ENCODE measurements around the gene EMX2. TPM values are rescaled to one million over a fixed set of nuclear protein-coding genes. Genes with fewer than 3 reads are reported as not detected.

EMX2 gene
- total RNA-seq, 2 donors from 2014 or later, result not detected

DNA sequence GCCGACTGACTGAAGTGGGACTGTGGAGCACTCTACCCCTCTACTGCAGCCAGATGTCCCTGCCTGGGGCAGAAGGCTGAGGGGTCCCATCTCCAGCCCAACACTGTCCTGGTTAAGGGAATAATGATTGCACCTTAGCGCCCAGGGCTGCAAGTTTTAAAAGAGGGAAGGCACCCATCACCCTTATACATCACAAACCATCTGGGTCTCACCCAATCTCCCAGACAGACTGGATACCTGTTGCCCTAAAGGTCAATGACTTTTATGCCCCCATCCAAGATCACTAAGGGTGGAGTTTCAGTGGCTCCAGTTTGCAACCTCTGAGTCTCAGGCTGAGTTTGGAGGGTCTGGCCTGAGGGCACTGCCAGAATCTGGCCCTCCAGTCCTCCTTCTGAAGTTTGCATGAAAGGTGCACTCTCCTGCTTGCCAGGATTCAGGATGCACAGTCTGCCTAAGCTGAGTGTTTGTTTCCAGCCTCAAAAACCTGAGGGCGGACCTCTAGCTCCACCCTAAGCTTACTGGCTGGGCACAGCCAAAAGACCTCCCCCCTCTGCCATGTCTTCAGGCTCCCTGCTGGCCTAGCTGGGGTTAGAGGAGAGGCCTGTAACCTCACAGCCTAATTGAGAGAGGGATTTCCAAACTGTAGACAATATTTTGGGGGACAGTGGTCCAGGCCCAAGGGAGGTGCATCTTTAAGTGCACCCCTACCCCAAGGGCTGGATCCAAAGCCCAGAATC, 2.5 kb upstream of the EMX2 start:
- WGBS, 2 donors, result 61 to 78% methylated on average over 1 to 3 of the region's 3 CpGs
- DNase-seq, result no peak
- no peak for TF ChIP-seq POLR2A (IDR thresholded peaks at IDR 0.05)
- TF ChIP-seq, protein P1, sequence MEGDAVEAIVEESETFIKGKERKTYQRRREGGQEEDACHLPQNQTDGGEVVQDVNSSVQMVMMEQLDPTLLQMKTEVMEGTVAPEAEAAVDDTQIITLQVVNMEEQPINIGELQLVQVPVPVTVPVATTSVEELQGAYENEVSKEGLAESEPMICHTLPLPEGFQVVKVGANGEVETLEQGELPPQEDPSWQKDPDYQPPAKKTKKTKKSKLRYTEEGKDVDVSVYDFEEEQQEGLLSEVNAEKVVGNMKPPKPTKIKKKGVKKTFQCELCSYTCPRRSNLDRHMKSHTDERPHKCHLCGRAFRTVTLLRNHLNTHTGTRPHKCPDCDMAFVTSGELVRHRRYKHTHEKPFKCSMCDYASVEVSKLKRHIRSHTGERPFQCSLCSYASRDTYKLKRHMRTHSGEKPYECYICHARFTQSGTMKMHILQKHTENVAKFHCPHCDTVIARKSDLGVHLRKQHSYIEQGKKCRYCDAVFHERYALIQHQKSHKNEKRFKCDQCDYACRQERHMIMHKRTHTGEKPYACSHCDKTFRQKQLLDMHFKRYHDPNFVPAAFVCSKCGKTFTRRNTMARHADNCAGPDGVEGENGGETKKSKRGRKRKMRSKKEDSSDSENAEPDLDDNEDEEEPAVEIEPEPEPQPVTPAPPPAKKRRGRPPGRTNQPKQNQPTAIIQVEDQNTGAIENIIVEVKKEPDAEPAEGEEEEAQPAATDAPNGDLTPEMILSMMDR (IDR thresholded peaks at IDR 0.05), result no peak
- H3K4me1 ChIP-seq, result peaks cover 59% of the 10 kb centered on the region
- H3K27me3 ChIP-seq, result peaks cover 7 to 67% of the 10 kb centered on the region in 2 donors
- no peaks in the 10 kb centered on the region for H3K36me3 ChIP-seq (replicated peaks in 1 of 2; ENCODE audit: insufficient read depth in 1 of 2, low read depth in 2 of 2)
- no peaks in the 10 kb centered on the region for H3K9me3 ChIP-seq
- H3K4me3 ChIP-seq, result no peak overlapping the region
- intact Hi-C loops (cut with DNase I), result loop anchor here (10.0 kb wide), 1 partner anchor 565 kb away; no protein-coding TSS in a partner anchor
- H3K27ac ChIP-seq, result no peak overlapping the region
- no peak for ATAC-seq

DNA sequence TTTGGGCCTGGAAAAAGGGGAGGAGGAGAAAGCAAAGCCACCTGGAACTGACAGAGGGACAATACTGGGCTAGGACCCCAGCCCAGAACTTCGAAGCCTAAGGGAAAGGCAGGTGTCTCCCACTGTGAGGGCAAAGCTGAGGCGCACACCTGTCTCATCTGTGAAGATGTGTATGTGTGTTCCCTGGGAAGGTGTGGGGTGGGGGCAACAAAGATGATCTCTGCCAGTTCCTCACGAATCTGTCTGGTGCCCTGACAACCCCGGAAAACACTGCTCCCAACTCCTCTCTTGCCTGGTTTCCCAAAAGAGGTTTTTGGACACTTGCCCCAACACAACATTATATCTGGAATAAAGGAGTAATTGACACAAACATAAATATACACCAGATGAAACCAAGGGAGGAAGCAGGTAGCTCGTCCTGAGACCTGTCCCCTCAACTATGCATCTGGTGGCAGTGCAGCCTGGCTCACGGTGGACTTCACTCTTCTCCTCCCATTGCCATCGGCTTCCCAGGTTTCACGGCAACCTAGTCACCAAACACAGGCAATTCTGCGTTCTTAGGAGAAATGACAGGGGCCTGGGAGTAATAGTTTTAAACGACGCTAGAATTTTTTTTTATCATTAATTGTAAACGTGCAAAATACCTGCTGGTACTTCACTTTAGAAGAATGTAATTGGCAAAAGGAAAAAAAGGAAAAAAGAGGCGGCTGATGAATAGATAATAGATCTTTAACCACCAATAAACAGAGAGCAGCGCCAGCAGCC, 1.7 kb upstream of the EMX2 start:
- Histone ChIP-seq H3K4me3 (no peak overlapping the region), H3K27me3 (peaks cover 7 to 67% of the 10 kb centered on the region in 2 donors), H3K36me3 (replicated peaks in 1 of 2; ENCODE audit: insufficient read depth in 1 of 2, low read depth in 2 of 2) (no peaks in the 10 kb centered on the region), H3K4me1 (peaks cover 59% of the 10 kb centered on the region), H3K27ac (no peak overlapping the region), H3K9me3 (no peaks in the 10 kb centered on the region)
- no peak for ATAC-seq
- no peak for DNase-seq
- 47 to 57% methylated on average over 14 of the region's 14 CpGs for WGBS, 2 donors
- TF ChIP-seq, protein P1 (IDR thresholded peaks at IDR 0.05), result no peak
- TF ChIP-seq POLR2A (IDR thresholded peaks at IDR 0.05), result no peak
- intact Hi-C loops (cut with DNase I), result loop anchor here (10.0 kb wide), 1 partner anchor 564 kb away; no protein-coding TSS in a partner anchor

DNA sequence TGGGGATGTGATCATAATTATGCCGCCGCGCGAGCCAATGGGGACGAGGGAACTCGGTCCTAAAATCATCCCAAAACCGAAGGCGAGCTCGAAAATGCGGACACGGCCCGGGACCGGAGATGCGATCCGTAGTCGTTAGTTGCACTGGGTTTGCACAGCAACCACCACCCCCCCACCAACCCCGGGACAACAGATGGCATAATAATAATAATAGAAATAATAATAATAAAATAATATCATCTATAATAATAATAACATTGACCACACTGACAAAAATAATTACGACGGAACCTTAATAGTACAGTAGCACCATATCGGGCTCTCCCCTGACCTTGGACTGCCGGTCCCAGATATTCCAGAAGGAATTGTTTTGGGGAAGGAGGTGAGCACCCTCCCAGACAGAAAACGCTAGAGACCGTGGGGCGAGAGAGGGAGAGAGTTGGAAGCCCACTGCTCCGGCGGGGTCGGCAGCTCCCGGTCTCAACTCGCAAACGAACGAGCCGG, 1.1 kb upstream of the EMX2 start:
- Histone ChIP-seq H3K27ac (no peak overlapping the region), H3K36me3 (replicated peaks in 1 of 2; ENCODE audit: insufficient read depth in 1 of 2, low read depth in 2 of 2) (no peaks in the 10 kb centered on the region), H3K9me3 (no peaks in the 10 kb centered on the region), H3K4me1 (peaks cover 63% of the 10 kb centered on the region), H3K4me3 (no peak overlapping the region), H3K27me3 (peaks cover 7 to 67% of the 10 kb centered on the region in 2 donors)
- intact Hi-C loops (cut with DNase I), result loop anchor here (10.0 kb wide), 1 partner anchor 563 kb away; no protein-coding TSS in a partner anchor
- 14 to 23% methylated on average over 29 to 32 of the region's 32 CpGs for WGBS, 2 donors
- ATAC-seq (no peak), DNase-seq (no peak)
- no peak for TF ChIP-seq POLR2A (IDR thresholded peaks at IDR 0.05)
- TF ChIP-seq, protein P1 (IDR thresholded peaks at IDR 0.05), result no peak

DNA sequence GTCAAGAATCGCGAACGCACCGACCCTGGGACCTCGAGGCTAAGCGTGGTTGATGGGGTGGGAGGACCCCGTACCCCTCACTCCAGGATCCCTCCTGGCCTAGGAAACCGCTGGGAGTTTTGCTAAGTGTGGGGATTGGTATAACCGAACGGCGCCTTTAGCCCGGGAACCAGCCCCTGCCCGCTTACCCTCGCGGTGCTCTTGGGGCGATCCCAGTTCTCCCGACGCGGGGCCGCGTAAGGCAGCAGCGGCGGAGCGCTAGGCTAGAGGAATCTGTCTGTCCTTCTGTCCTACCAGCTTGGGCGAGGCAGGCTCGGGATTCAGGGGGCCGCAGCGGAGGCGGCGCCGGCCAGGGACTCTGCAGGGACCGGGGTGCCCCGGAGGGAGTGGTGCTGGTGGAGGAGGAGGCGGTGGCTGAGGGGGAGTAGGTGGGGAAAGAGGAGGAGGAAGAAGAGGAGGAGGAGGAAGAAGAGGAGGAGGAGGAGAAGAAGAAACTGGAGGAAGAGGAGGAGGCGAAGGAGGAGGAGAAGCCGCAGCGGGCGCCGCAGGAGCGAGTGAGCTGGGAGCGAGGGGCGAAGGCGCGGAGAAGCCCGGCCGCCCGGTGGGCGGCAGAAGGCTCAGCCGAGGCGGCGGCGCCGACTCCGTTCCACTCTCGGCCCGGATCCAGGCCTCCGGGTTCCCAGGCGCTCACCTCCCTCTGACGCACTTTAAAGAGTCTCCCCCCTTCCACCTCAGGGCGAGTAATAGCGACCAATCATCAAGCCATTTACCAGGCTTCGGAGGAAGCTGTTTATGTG, 439 bp upstream of the EMX2 start:
- WGBS, 2 donors, result 3 to 16% methylated on average over 46 to 62 of the region's 62 CpGs
- peaks cover 7 to 64% of the 10 kb centered on the region in 2 donors for H3K27me3 ChIP-seq
- H3K27ac ChIP-seq, result no peak overlapping the region
- TF ChIP-seq, protein P1 (IDR thresholded peaks at IDR 0.05), result no peak
- no peak for TF ChIP-seq POLR2A (IDR thresholded peaks at IDR 0.05)
- peaks cover 63% of the 10 kb centered on the region for H3K4me1 ChIP-seq
- no peaks in the 10 kb centered on the region for H3K36me3 ChIP-seq (replicated peaks in 1 of 2; ENCODE audit: insufficient read depth in 1 of 2, low read depth in 2 of 2)
- no peaks in the 10 kb centered on the region for H3K9me3 ChIP-seq
- ATAC-seq (no peak), DNase-seq (peak in 1 of 4 donors; percentile 26)
- no peak overlapping the region for H3K4me3 ChIP-seq
- intact Hi-C loops (cut with DNase I), result loop anchor here (10.0 kb wide), 1 partner anchor 563 kb away; no protein-coding TSS in a partner anchor

Measured in body of pancreas (tissue), 4 donors.